ENCODE measurements around the gene MTMR12.

MTMR12 gene

DNA sequence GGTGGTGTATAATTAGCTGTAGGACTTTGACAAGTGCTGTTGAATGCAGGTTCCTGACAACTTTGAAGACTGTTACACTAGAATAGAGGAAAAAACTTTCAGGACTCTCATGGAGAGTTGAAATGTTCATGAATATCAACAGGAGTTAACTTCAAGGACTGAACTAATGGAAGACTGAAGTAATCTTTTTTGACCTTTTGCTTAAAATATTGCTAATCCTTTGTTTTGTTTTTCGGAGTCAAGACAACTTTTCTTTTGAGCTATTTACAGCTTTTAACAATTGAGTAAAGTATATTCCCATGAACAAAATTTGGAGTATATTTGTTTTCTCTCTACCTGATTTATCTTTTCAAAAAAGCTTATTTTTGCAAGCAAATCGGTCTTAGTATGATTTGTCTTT is 34.1 kb upstream of the MTMR12 start:
- Histone ChIP-seq H3K36me3 (replicated peaks; ENCODE audit: low read depth, low read length) (no peaks in the 10 kb centered on the region), H4K20me1 (ENCODE audit: insufficient read depth, low read length) (no peaks in the 10 kb centered on the region), H2AFZ (ENCODE audit: low read depth, low read length) (no peak overlapping the region), H3K27ac (ENCODE audit: low read length) (no peak overlapping the region), H3K4me1 (ENCODE audit: low read length) (no peaks in the 10 kb centered on the region), H3K4me3 (ENCODE audit: low read length) (no peak overlapping the region), H3K9me3 (ENCODE audit: insufficient read depth, low read length) (no peaks in the 10 kb centered on the region), H3K9ac (ENCODE audit: low read length) (no peak overlapping the region), H3K27me3 (ENCODE audit: low read depth, low read length) (no peaks in the 10 kb centered on the region), H3K4me2 (ENCODE audit: low read length) (no peak overlapping the region), H3K79me2 (ENCODE audit: low read length) (no peaks in the 10 kb centered on the region)
- TF ChIP-seq EZH2phosphoT487 (IDR thresholded peaks at IDR 0.05; ENCODE audit: low read depth) = no peak
- TF ChIP-seq, protein P1, sequence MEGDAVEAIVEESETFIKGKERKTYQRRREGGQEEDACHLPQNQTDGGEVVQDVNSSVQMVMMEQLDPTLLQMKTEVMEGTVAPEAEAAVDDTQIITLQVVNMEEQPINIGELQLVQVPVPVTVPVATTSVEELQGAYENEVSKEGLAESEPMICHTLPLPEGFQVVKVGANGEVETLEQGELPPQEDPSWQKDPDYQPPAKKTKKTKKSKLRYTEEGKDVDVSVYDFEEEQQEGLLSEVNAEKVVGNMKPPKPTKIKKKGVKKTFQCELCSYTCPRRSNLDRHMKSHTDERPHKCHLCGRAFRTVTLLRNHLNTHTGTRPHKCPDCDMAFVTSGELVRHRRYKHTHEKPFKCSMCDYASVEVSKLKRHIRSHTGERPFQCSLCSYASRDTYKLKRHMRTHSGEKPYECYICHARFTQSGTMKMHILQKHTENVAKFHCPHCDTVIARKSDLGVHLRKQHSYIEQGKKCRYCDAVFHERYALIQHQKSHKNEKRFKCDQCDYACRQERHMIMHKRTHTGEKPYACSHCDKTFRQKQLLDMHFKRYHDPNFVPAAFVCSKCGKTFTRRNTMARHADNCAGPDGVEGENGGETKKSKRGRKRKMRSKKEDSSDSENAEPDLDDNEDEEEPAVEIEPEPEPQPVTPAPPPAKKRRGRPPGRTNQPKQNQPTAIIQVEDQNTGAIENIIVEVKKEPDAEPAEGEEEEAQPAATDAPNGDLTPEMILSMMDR (IDR thresholded peaks at IDR 0.05; ENCODE audit: low read depth, low read length) = no peak

DNA sequence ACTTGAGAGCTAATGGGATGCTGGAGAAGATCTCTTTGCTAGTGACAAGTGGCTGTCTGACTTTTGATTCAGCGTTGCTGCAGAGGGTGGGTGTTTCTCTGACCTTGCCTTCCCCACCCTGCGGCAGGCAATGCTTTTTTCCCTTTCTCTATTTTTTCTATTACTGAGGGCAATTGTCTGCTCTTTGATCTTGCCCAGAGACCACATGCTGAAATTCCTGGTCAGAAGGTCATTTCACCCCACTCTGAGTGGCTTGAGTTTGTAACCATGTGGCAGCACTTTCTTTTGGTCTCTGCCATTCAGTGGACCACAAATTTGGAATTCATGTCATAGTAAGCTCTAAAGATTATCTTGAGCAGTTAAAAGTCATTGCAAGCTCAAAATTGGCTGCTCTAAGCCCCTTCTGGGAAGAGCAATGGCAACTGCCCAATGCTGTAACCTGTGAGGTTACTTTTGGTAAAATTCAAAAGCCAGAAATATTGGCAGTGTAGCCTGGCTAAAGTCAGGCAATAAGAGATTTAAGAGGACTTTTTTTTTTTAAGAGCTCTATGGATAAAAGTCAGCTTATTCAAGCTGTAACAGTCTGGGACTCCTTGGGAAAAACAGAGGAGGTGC is 30.4 kb upstream of the MTMR12 start:
- Histone ChIP-seq H3K4me3 (ENCODE audit: low read length) (no peak overlapping the region), H3K36me3 (replicated peaks; ENCODE audit: low read depth, low read length) (no peaks in the 10 kb centered on the region), H4K20me1 (ENCODE audit: insufficient read depth, low read length) (no peaks in the 10 kb centered on the region), H3K79me2 (ENCODE audit: low read length) (no peaks in the 10 kb centered on the region), H3K27me3 (ENCODE audit: low read depth, low read length) (no peaks in the 10 kb centered on the region), H3K9me3 (ENCODE audit: insufficient read depth, low read length) (peaks cover 9% of the 10 kb centered on the region; the same call in 1 of the 2 replicates), H3K4me1 (ENCODE audit: low read length) (no peaks in the 10 kb centered on the region), H3K9ac (ENCODE audit: low read length) (no peak overlapping the region), H3K27ac (ENCODE audit: low read length) (no peak overlapping the region), H3K4me2 (ENCODE audit: low read length) (no peak overlapping the region), H2AFZ (ENCODE audit: low read depth, low read length) (no peak overlapping the region)
- TF ChIP-seq, protein P1 (IDR thresholded peaks at IDR 0.05; ENCODE audit: low read depth, low read length) = no peak
- no peak for TF ChIP-seq EZH2phosphoT487 (IDR thresholded peaks at IDR 0.05; ENCODE audit: low read depth)

DNA sequence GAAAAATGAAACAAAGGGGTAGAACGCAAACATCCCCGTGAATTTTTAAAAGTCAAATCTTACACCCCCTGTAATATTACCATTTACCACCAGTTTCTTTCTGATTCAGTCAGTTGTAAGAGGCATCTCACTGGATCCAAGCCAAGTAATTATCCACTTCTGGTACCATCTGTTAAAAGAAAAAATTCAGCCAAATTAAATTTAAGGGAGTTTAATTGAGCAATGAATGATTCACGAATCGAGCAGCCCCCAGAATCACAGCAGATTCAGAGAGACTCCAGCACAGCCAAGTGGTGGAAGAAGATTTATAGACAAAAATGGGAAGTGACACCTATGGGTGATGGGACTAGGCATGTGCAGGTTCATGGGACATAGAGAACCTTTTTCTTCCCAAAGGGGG is 29.9 kb upstream of the MTMR12 start:
- no peaks in the 10 kb centered on the region for H3K79me2 ChIP-seq (ENCODE audit: low read length)
- TF ChIP-seq, protein P1 (IDR thresholded peaks at IDR 0.05; ENCODE audit: low read depth, low read length) = no peak
- no peaks in the 10 kb centered on the region for H4K20me1 ChIP-seq (ENCODE audit: insufficient read depth, low read length)
- H3K36me3 ChIP-seq (replicated peaks; ENCODE audit: low read depth, low read length) = no peaks in the 10 kb centered on the region
- no peak overlapping the region for H3K4me3 ChIP-seq (ENCODE audit: low read length)
- H3K27me3 ChIP-seq (ENCODE audit: low read depth, low read length) = no peaks in the 10 kb centered on the region
- no peak overlapping the region for H3K4me2 ChIP-seq (ENCODE audit: low read length)
- no peak overlapping the region for H3K27ac ChIP-seq (ENCODE audit: low read length)
- H3K4me1 ChIP-seq (ENCODE audit: low read length) = no peaks in the 10 kb centered on the region
- peaks cover 9% of the 10 kb centered on the region; the same call in 1 of the 2 replicates for H3K9me3 ChIP-seq (ENCODE audit: insufficient read depth, low read length)
- no peak overlapping the region for H2AFZ ChIP-seq (ENCODE audit: low read depth, low read length)
- H3K9ac ChIP-seq (ENCODE audit: low read length) = no peak overlapping the region

DNA sequence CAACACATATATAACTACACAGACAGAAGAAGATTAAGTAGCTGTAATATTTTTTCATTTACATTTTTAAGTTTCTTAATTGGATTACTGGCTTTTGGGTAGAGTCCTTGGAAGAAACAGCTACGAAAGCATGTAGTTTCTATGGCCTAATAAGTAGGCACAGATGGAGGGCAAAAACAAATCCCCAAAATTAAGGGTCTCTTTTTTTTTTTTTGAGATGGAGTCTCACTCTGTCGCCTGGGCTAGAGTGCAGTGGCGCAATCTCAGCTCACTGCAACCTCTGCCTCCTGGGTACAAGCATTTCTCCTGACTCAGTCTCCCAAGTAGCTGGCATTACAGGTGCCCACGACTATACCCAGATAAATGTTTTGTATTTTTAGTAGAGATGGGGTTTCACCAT is 27.1 kb upstream of the MTMR12 start:
- Histone ChIP-seq H2AFZ (ENCODE audit: low read depth, low read length) (no peak overlapping the region), H3K36me3 (replicated peaks; ENCODE audit: low read depth, low read length) (no peaks in the 10 kb centered on the region), H3K9me3 (ENCODE audit: insufficient read depth, low read length) (peaks cover 14% of the 10 kb centered on the region; the same call in 1 of the 2 replicates), H3K27me3 (ENCODE audit: low read depth, low read length) (no peaks in the 10 kb centered on the region), H3K4me3 (ENCODE audit: low read length) (no peak overlapping the region), H3K9ac (ENCODE audit: low read length) (no peak overlapping the region), H3K79me2 (ENCODE audit: low read length) (no peaks in the 10 kb centered on the region), H4K20me1 (ENCODE audit: insufficient read depth, low read length) (no peaks in the 10 kb centered on the region), H3K4me2 (ENCODE audit: low read length) (no peak overlapping the region), H3K4me1 (ENCODE audit: low read length) (no peaks in the 10 kb centered on the region), H3K27ac (ENCODE audit: low read length) (no peak overlapping the region)
- no peak for TF ChIP-seq EZH2phosphoT487 (IDR thresholded peaks at IDR 0.05; ENCODE audit: low read depth)
- TF ChIP-seq, protein P1 (IDR thresholded peaks at IDR 0.05; ENCODE audit: low read depth, low read length) = no peak

Data from OCI-LY3 (cell line).